ENCODE measurements around the gene PCYT2. TPM values are rescaled to one million over a fixed set of nuclear protein-coding genes. Genes with fewer than 3 reads are reported as not detected.

The PCYT2 gene
- polyA plus RNA-seq, 1 donor (not counting 4 experiments of a cell fraction or from before 2014, with no cell fraction given), result 38.1 TPM

DNA sequence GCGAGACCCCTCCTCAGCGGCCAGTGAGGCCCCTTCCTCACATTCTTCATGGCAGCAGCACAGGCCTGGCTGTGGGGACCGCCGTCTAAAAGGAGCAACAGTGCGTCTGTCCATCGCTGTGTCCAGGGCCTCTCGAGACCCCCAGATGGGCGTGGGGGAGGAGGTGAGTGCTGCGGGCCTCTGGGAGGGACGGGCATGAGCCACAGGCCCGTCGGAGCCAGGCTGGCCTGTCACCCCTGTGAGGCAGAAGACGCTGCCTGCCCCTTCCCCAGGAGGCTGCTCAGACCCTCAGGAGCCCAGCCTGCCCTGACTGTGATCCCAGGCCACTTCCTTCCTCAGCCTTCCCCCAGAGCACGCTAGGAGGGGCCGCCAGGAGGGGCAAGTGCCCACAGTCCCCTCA lies 28.0 kb upstream of the PCYT2 start:
- Histone ChIP-seq H3K9me3 (ENCODE audit: control insufficient read depth, low read depth, low read length) (no peaks in the 10 kb centered on the region), H3K4me1 (ENCODE audit: control insufficient read depth, extremely low read depth, insufficient read depth, low read length) (peaks cover 4% of the 10 kb centered on the region), H3K9ac (ENCODE audit: control insufficient read depth, extremely low read depth, insufficient read depth, low read length) (no peak overlapping the region), H3K27ac (ENCODE audit: control insufficient read depth, insufficient read depth, low read length) (no peak overlapping the region), H3K36me3 (ENCODE audit: control insufficient read depth in 2 of 2, extremely low read depth in 1 of 2, insufficient read depth in 2 of 2, low read length in 2 of 2) (no peaks in the 10 kb centered on the region), H2AFZ (ENCODE audit: control insufficient read depth, low read length) (no peak overlapping the region), H4K20me1 (ENCODE audit: control insufficient read depth, extremely low read depth, insufficient read depth, low read length) (no peaks in the 10 kb centered on the region), H3K27me3 (ENCODE audit: control insufficient read depth, extremely low read depth, insufficient read depth, low read length) (peaks cover 12% of the 10 kb centered on the region), H3K4me2 (ENCODE audit: control insufficient read depth, extremely low read depth, insufficient read depth, low read depth, low read length) (no peak overlapping the region), H3K9me1 (ENCODE audit: control insufficient read depth, extremely low read depth, insufficient read depth, low read length) (no peaks in the 10 kb centered on the region), H3K4me3 (ENCODE audit: control insufficient read depth in 2 of 3, extremely low read depth in 1 of 3, insufficient read depth in 2 of 3, low read depth in 1 of 3, low read length in 3 of 3) (no peak overlapping the region), H3K79me2 (ENCODE audit: control insufficient read depth, insufficient read depth, low read length) (no peaks in the 10 kb centered on the region)
- no peak for DNase-seq (ENCODE audit: low read depth, low spot score)
- TF ChIP-seq, protein P1, sequence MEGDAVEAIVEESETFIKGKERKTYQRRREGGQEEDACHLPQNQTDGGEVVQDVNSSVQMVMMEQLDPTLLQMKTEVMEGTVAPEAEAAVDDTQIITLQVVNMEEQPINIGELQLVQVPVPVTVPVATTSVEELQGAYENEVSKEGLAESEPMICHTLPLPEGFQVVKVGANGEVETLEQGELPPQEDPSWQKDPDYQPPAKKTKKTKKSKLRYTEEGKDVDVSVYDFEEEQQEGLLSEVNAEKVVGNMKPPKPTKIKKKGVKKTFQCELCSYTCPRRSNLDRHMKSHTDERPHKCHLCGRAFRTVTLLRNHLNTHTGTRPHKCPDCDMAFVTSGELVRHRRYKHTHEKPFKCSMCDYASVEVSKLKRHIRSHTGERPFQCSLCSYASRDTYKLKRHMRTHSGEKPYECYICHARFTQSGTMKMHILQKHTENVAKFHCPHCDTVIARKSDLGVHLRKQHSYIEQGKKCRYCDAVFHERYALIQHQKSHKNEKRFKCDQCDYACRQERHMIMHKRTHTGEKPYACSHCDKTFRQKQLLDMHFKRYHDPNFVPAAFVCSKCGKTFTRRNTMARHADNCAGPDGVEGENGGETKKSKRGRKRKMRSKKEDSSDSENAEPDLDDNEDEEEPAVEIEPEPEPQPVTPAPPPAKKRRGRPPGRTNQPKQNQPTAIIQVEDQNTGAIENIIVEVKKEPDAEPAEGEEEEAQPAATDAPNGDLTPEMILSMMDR (optimal IDR thresholded peaks at IDR 0.05 in 1 of 3, IDR thresholded peaks at IDR 0.05 in 1 of 3, conservative IDR thresholded peaks at IDR 0.05 in 1 of 3; ENCODE audit: extremely low read depth in 1 of 3, insufficient read depth in 2 of 3, low read length in 3 of 3), result no peak
- TF ChIP-seq EZH2 (IDR thresholded peaks at IDR 0.05; ENCODE audit: low read length), result no peak
- dilution Hi-C loops (cut with MboI; ENCODE audit: extremely low pct_ligation_motif_present, low sequenced_read_pairs), result no loop called here
- FAIRE-seq, result no peak

DNA sequence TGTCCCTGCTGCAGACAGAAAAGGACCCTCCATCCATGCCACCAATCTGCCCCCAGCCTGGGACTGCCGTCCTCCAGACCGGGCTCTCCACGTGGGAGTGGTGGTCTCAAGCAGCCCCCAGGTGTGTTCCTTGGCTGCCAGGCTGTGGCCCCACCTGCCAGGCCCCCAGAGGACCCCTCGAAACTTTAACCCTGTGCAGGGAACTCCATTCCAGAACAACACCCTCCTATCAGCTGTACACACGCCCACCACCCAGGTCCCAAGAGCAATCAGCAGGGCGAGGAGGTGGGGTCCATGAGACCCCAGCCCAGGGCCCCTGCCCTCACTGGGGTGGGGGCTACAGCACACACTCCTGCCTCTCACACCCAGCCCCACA lies 24.5 kb upstream of the PCYT2 start:
- H3K27me3 ChIP-seq (ENCODE audit: control insufficient read depth, extremely low read depth, insufficient read depth, low read length), result no peaks in the 10 kb centered on the region
- no peaks in the 10 kb centered on the region for H4K20me1 ChIP-seq (ENCODE audit: control insufficient read depth, extremely low read depth, insufficient read depth, low read length)
- no peaks in the 10 kb centered on the region for H3K9me3 ChIP-seq (ENCODE audit: control insufficient read depth, low read depth, low read length)
- H3K79me2 ChIP-seq (ENCODE audit: control insufficient read depth, insufficient read depth, low read length), result no peaks in the 10 kb centered on the region
- H2AFZ ChIP-seq (ENCODE audit: control insufficient read depth, low read length), result no peak overlapping the region
- peak overlapping the region in 1 of 3 experiments; percentile 20 for H3K4me3 ChIP-seq (ENCODE audit: control insufficient read depth in 2 of 3, extremely low read depth in 1 of 3, insufficient read depth in 2 of 3, low read depth in 1 of 3, low read length in 3 of 3)
- no peaks in the 10 kb centered on the region for H3K9me1 ChIP-seq (ENCODE audit: control insufficient read depth, extremely low read depth, insufficient read depth, low read length)
- peaks cover 0 to 2% of the 10 kb centered on the region in 2 experiments for H3K36me3 ChIP-seq (ENCODE audit: control insufficient read depth in 2 of 2, extremely low read depth in 1 of 2, insufficient read depth in 2 of 2, low read length in 2 of 2)
- peaks cover 4% of the 10 kb centered on the region for H3K4me1 ChIP-seq (ENCODE audit: control insufficient read depth, extremely low read depth, insufficient read depth, low read length)
- FAIRE-seq (no peak), DNase-seq (ENCODE audit: low read depth, low spot score) (no peak)
- peak overlapping the region; percentile 58 for H3K4me2 ChIP-seq (ENCODE audit: control insufficient read depth, extremely low read depth, insufficient read depth, low read depth, low read length)
- dilution Hi-C loops (cut with MboI; ENCODE audit: extremely low pct_ligation_motif_present, low sequenced_read_pairs), result no loop called here
- H3K27ac ChIP-seq (ENCODE audit: control insufficient read depth, insufficient read depth, low read length), result no peak overlapping the region
- TF ChIP-seq, protein P1 (optimal IDR thresholded peaks at IDR 0.05 in 1 of 3, IDR thresholded peaks at IDR 0.05 in 1 of 3, conservative IDR thresholded peaks at IDR 0.05 in 1 of 3; ENCODE audit: extremely low read depth in 1 of 3, insufficient read depth in 2 of 3, low read length in 3 of 3), result no peak
- no peak for TF ChIP-seq EZH2 (IDR thresholded peaks at IDR 0.05; ENCODE audit: low read length)
- H3K9ac ChIP-seq (ENCODE audit: control insufficient read depth, extremely low read depth, insufficient read depth, low read length), result no peak overlapping the region

Data from keratinocyte (primary cell).